OCI-LY7 (cell line): Measurements from ENCODE around the gene SDR39U1.

Experiments
- EZH2phosphoT487 ChIP-seq: fragments of 200-600 bp; sonication (generic); IDR thresholded peaks from 2 replicates; pipeline ENCODE4 v1.6.1; 2018; ENCODE audit warnings: low read depth, borderline replicate concordance, mild to moderate bottlenecking, mixed run types, antibody characterized with exemption, low read length, moderate library complexity, mixed read lengths
- TF ChIP-seq, protein P1 (sequence below): fragments of 200-600 bp; sonication (generic); conservative IDR thresholded peaks from 2 replicates; pipeline ENCODE4 v1.5.1; 2014; ENCODE audit warnings: mild to moderate bottlenecking, antibody characterized with exemption, low read length, moderate library complexity, mixed read lengths

GRCh38 chr14:24436355-24437019 lies 6.1 kb downstream of the SDR39U1 start:
- TF ChIP-seq, protein P1, sequence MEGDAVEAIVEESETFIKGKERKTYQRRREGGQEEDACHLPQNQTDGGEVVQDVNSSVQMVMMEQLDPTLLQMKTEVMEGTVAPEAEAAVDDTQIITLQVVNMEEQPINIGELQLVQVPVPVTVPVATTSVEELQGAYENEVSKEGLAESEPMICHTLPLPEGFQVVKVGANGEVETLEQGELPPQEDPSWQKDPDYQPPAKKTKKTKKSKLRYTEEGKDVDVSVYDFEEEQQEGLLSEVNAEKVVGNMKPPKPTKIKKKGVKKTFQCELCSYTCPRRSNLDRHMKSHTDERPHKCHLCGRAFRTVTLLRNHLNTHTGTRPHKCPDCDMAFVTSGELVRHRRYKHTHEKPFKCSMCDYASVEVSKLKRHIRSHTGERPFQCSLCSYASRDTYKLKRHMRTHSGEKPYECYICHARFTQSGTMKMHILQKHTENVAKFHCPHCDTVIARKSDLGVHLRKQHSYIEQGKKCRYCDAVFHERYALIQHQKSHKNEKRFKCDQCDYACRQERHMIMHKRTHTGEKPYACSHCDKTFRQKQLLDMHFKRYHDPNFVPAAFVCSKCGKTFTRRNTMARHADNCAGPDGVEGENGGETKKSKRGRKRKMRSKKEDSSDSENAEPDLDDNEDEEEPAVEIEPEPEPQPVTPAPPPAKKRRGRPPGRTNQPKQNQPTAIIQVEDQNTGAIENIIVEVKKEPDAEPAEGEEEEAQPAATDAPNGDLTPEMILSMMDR, result peak; percentile 93
- no peak for TF ChIP-seq EZH2phosphoT487
